Small intestine (tissue), 7 donors: ENCODE data around the gene S100A11. TPM values are rescaled to one million over a fixed set of nuclear protein-coding genes. Genes with fewer than 3 reads are reported as not detected.
A peak's percentile ranks its signal among the peaks of the same experiment; 100 is the strongest.

Experiments
- DNase-seq, 2 donors: peaks; one replicate each; pipeline versions ENCODE4 v3.0.0 to v3.0.0-alpha.2; 2013
- FAIRE-seq: peaks from 2 replicates; lab custom pipeline; 2012; peaks lifted over from hg19 to GRCh38; lab: Jason Lieb, UNC
- H3K27ac ChIP-seq, 3 donors: one replicate each; pipeline ENCODE4 v1.5.1; 2013; ENCODE audit warnings: low read length in 2 of 3, mild to moderate bottlenecking in 2 of 3, control low read depth in 1 of 3, inconsistent platforms in 1 of 3, low read depth in 1 of 3, moderate library complexity in 1 of 3
- H3K27me3 ChIP-seq, 3 donors: one replicate each; pipeline ENCODE4 v1.6.1; 2013; ENCODE audit warnings: low read length in 3 of 3, inconsistent platforms in 1 of 3; ENCODE audit not compliant: control insufficient read depth in 3 of 3, insufficient read depth in 3 of 3
- H3K36me3 ChIP-seq, 3 donors: one replicate each; pipeline ENCODE4 v1.6.1; 2013; ENCODE audit warnings: low read length in 3 of 3, inconsistent platforms in 1 of 3, low read depth in 1 of 3, mild to moderate bottlenecking in 1 of 3, moderate library complexity in 1 of 3; ENCODE audit not compliant: control insufficient read depth in 3 of 3, insufficient read depth in 2 of 3
- H3K4me1 ChIP-seq, 3 donors: one replicate each; pipeline ENCODE4 v1.6.1; 2013; ENCODE audit warnings: low read length in 2 of 3, inconsistent platforms in 1 of 3, low read depth in 1 of 3, mild to moderate bottlenecking in 1 of 3, moderate library complexity in 1 of 3; ENCODE audit not compliant: control insufficient read depth in 3 of 3, insufficient read depth in 2 of 3
- H3K4me3 ChIP-seq, 3 donors: one replicate each; pipeline ENCODE4 v1.5.1; 2013; ENCODE audit warnings: low read length in 3 of 3, control low read depth in 1 of 3, inconsistent platforms in 1 of 3, low read depth in 1 of 3, mild to moderate bottlenecking in 1 of 3, moderate library complexity in 1 of 3
- H3K9me3 ChIP-seq, 2 donors: one replicate each; pipeline ENCODE4 v1.6.1; 2013; ENCODE audit warnings: low read depth in 1 of 2, low read length in 1 of 2; ENCODE audit not compliant: control insufficient read depth in 2 of 2, insufficient read depth in 1 of 2
- WGBS, 3 donors: extraction: QIAGEN DNeasy Blood & Tissue Kit; methylation state at CpG; one replicate each; pipeline ENCODE4 v1.1.7; 2013; 5-methylcytosine and 5-hydroxymethylcytosine counted together
- polyA plus RNA-seq, 4 donors: library from polyadenylated mRNA; stranded (reverse) in 3 of 4; unstranded in 1 of 4; fragments of 200-250 nt in 3 of 4; fragments of 120-200 nt in 1 of 4; gene quantifications; one replicate each; pipeline versions ENCODE4 v1.2.1 to v1.2.3, GENCODE V29; 2013
- donor health status: healthy with polysubstance abuse.
- donor health status: control.
- donor health status: control.
- donor health status: Bipolar disorder and iron deficiency.
- donor health status: healthy.

Gene S100A11
- polyA plus RNA-seq, 4 donors: 237 to 551 (median 408) TPM

- H3K4me3 ChIP-seq: peak overlapping the region in 2 of 3 donors; percentile 16 to 31
- peaks cover 0 to 37% (median 9%) of the 10 kb centered on the region in 3 donors for H3K4me1 ChIP-seq
- H3K9me3 ChIP-seq: no peaks in the 10 kb centered on the region
- no peaks in the 10 kb centered on the region for H3K36me3 ChIP-seq
- H3K27ac ChIP-seq: peak overlapping the region; percentile 93 to 96 (median 95)
- no peak for FAIRE-seq
- no peaks in the 10 kb centered on the region for H3K27me3 ChIP-seq
- peak; percentile 95 to 96 for DNase-seq
- 0 to 2% (median 0%) methylated on average over 13 of the region's 13 CpGs for WGBS, 3 donors
Measured at GRCh38 chr1:152047730-152048415, 11.1 kb upstream of the S100A11 start.

- H3K4me1 ChIP-seq: peaks cover 0 to 37% (median 9%) of the 10 kb centered on the region in 3 donors
- FAIRE-seq: no peak
- no peaks in the 10 kb centered on the region for H3K9me3 ChIP-seq
- peak overlapping the region; percentile 93 to 96 (median 95) for H3K27ac ChIP-seq
- H3K36me3 ChIP-seq: no peaks in the 10 kb centered on the region
- no peak for DNase-seq
- H3K27me3 ChIP-seq: no peaks in the 10 kb centered on the region
- peak overlapping the region in 2 of 3 donors; percentile 16 to 31 for H3K4me3 ChIP-seq
- WGBS, 3 donors: 27 to 44% (median 37%) methylated on average over 5 of the region's 5 CpGs
Measured at GRCh38 chr1:152047413-152047729, 10.6 kb upstream of the S100A11 start.

GRCh38 chr1:152044386-152044785 lies 7.6 kb upstream of the S100A11 start:
- no peaks in the 10 kb centered on the region for H3K36me3 ChIP-seq
- no peak for DNase-seq
- H3K27ac ChIP-seq: no peak overlapping the region
- no peak overlapping the region for H3K4me3 ChIP-seq
- H3K27me3 ChIP-seq: no peaks in the 10 kb centered on the region
- WGBS, 3 donors: 46 to 77% (median 72%) methylated on average over 3 of the region's 3 CpGs
- no peak for FAIRE-seq
- no peaks in the 10 kb centered on the region for H3K9me3 ChIP-seq
- peaks cover 0 to 38% (median 7%) of the 10 kb centered on the region in 3 donors for H3K4me1 ChIP-seq

- WGBS, 3 donors: 30 to 66% (median 44%) methylated on average over 5 of the region's 5 CpGs
- DNase-seq (peak in 1 of 2 donors; percentile 21), FAIRE-seq (no peak)
- H3K4me1 ChIP-seq: peaks cover 0 to 33% (median 5%) of the 10 kb centered on the region in 3 donors
- H3K4me3 ChIP-seq: no peak overlapping the region
- no peaks in the 10 kb centered on the region for H3K27me3 ChIP-seq
- H3K27ac ChIP-seq: no peak overlapping the region
- no peaks in the 10 kb centered on the region for H3K36me3 ChIP-seq
- H3K9me3 ChIP-seq: no peaks in the 10 kb centered on the region
Measured at GRCh38 chr1:152043870-152044269, 7.1 kb upstream of the S100A11 start.

GRCh38 chr1:152042030-152042429 lies 5.2 kb upstream of the S100A11 start:
- H3K9me3 ChIP-seq: no peaks in the 10 kb centered on the region

GRCh38 chr1:152039886-152040285 lies 3.1 kb upstream of the S100A11 start:
- H3K27ac ChIP-seq: peak overlapping the region in 1 of 3 donors; percentile 42

More at GRCh38 chr1:152042030-152042429, 5.2 kb upstream of the S100A11 start:
- Histone ChIP-seq H3K27me3 (no peaks in the 10 kb centered on the region), H3K27ac (no peak overlapping the region), H3K4me3 (no peak overlapping the region), H3K4me1 (peaks cover 0 to 27% (median 2%) of the 10 kb centered on the region in 3 donors), H3K36me3 (no peaks in the 10 kb centered on the region)
- DNase-seq (no peak), FAIRE-seq (no peak)
- WGBS, 3 donors: 75 to 89% (median 80%) methylated on average over 1 of the region's 1 CpG

GRCh38 chr1:152039461-152039860 lies 2.7 kb upstream of the S100A11 start:
- 91 to 98% (median 96%) methylated on average over 1 of the region's 1 CpG for WGBS, 3 donors
- Histone ChIP-seq H3K9me3 (no peaks in the 10 kb centered on the region), H3K4me3 (no peak overlapping the region), H3K36me3 (no peaks in the 10 kb centered on the region), H3K27ac (no peak overlapping the region), H3K4me1 (peaks cover 0 to 30% (median 6%) of the 10 kb centered on the region in 3 donors), H3K27me3 (no peaks in the 10 kb centered on the region)
- DNase-seq: no peak
- FAIRE-seq: no peak

More at GRCh38 chr1:152039886-152040285, 3.1 kb upstream of the S100A11 start:
- H3K4me1 ChIP-seq: peaks cover 0 to 27% (median 6%) of the 10 kb centered on the region in 3 donors
- peak in 1 of 2 donors; percentile 29 for DNase-seq
- H3K36me3 ChIP-seq: no peaks in the 10 kb centered on the region
- H3K9me3 ChIP-seq: no peaks in the 10 kb centered on the region
- WGBS, 3 donors: 3 to 52% (median 29%) methylated on average over 1 of the region's 1 CpG
- H3K4me3 ChIP-seq: no peak overlapping the region
- no peak for FAIRE-seq
- no peaks in the 10 kb centered on the region for H3K27me3 ChIP-seq

- Histone ChIP-seq H3K4me1 (peaks cover 0 to 35% (median 6%) of the 10 kb centered on the region in 3 donors), H3K27ac (peak overlapping the region in 1 of 3 donors; percentile 3), H3K36me3 (no peaks in the 10 kb centered on the region), H3K4me3 (no peak overlapping the region), H3K27me3 (no peaks in the 10 kb centered on the region), H3K9me3 (no peaks in the 10 kb centered on the region)
- no peak for DNase-seq
- FAIRE-seq: no peak
- WGBS, 3 donors: 87 to 91% (median 89%) methylated on average over 10 of the region's 10 CpGs
Measured at GRCh38 chr1:152038871-152039270, 2.1 kb upstream of the S100A11 start.
